ENCODE results near the gene OMG.
A peak's percentile ranks its signal among the peaks of the same experiment; 100 is the strongest.
"Not testable (repeated sequence)": the region's sequence is repeated elsewhere in the genome, so short reads cannot be mapped to it uniquely, and the experiment has no call there.

OMG gene

GRCh38 chr17:31297090-31297489, at the start of gene OMG:
Gene OMG, minus strand, starts transcription at chr17:31297239. Its CDS starts 908 bp downstream, at chr17:31296331.
- peak; percentile 90 for DNase-seq (ENCODE audit: low spot score)

DNA sequence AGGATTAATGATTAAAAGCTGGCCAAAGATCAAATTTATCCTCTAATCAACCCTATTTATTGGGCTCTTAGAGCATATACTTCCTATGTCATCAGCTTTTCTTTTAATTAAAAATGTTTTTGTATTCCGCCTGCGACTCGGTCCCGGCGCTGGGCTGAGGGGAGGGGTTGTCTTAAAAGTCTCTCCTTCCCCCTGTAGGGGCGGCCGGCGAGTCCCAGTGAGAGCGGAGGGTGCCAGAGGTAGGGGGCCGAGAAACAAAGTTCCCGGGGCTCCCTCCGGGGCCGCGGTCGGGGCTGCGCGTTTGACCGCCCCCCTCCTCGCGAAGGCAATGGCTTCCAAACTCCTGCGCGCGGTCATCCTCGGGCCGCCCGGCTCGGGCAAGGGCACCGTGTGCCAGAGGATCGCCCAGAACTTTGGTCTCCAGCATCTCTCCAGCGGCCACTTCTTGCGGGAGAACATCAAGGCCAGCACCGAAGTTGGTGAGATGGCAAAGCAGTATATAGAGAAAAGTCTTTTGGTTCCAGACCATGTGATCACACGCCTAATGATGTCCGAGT, 48.2 kb upstream of the OMG start:
- not testable (repeated sequence) for DNase-seq (ENCODE audit: low spot score)

GRCh38 chr17:31339906-31340661, 43.0 kb upstream of the OMG start:
- no peak for DNase-seq (ENCODE audit: low spot score)

- no peak for DNase-seq (ENCODE audit: low spot score)
Measured at GRCh38 chr17:31329221-31329620, 32.2 kb upstream of the OMG start.

- no peak for DNase-seq (ENCODE audit: low spot score)
Measured at GRCh38 chr17:31328160-31328535, 31.1 kb upstream of the OMG start.

DNA sequence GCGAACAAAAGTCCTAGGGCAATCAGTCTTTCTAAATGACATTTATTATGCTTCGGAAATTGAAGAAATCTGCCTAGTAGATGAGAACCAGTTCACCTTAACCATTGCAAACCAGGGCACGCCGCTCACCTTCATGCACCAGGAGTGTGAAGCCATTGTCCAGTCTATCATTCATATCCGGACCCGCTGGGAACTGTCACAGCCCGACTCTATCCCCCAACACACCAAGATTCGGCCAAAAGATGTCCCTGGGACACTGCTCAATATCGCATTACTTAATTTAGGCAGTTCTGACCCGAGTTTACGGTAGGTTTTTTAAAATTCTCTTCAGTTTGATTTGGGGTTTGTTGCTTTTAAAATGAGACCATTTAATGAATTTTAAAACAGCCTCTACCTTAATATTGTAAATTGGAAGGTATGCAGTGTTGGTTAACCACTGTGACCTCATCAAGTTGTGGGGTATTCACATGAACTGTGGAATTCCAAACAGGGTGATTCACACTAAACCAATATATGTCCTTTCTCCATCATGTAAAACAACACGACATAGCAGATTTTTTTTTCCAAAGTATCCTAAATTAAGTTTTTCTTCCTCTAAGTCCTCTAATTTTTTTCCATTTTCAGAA, 30.6 kb upstream of the OMG start:
- DNase-seq (ENCODE audit: low spot score): no peak

GRCh38 chr17:31323551-31323950, 26.5 kb upstream of the OMG start:
- DNase-seq (ENCODE audit: low spot score): no peak

- DNase-seq (ENCODE audit: low spot score): no peak
Measured at GRCh38 chr17:31321966-31322365, 24.9 kb upstream of the OMG start.

GRCh38 chr17:31321481-31321880, 24.4 kb upstream of the OMG start, which contains the start of gene EVI2A:
Gene EVI2A, minus strand, starts transcription at chr17:31321622. Its CDS starts 2,609 bp downstream, at chr17:31319013.
- DNase-seq (ENCODE audit: low spot score): peak; percentile 85

- DNase-seq (ENCODE audit: low spot score): peak; percentile 71
Measured at GRCh38 chr17:31320791-31321190, 23.8 kb upstream of the OMG start.

- no peak for DNase-seq (ENCODE audit: low spot score)
Measured at GRCh38 chr17:31320241-31320640, 23.2 kb upstream of the OMG start.

DNA sequence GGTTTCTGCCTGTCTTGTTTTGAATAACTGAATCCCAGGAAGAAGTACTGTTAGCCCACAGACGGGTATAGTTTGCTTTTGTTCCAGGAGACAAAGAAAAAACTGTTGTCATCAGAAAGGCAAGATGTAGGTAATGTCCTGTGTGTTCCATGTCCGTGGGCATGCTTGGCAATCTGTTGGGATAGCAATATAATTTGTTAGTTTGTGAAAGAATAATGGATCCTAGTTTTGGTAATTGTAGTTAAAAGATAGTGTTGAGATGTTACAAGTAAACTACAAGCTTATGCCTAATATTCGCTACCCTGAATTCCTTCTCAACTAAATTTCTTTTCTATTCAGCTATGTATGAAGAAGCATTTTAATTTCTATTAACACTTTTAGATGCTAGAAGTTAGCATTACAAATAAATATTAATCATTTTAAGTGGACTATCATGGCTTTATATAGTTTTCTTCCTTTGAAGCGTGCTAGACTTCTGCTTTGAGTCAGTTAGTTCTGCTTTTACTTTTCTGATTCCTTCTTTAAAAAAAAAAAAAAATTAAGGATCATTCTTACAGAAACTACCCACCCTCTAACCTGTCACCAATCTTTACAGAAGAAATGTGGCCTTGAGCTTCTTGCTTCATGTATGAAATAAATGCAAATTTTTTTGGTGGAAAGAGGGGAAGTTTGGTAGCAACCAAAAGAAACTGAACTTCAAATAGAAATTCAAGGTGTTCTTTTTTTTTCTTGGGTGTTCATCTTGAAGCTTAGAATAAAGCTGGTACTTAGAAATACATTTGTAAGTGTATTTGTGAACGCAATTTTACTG, 22.0 kb upstream of the OMG start:
- DNase-seq (ENCODE audit: low spot score): no peak

DNA sequence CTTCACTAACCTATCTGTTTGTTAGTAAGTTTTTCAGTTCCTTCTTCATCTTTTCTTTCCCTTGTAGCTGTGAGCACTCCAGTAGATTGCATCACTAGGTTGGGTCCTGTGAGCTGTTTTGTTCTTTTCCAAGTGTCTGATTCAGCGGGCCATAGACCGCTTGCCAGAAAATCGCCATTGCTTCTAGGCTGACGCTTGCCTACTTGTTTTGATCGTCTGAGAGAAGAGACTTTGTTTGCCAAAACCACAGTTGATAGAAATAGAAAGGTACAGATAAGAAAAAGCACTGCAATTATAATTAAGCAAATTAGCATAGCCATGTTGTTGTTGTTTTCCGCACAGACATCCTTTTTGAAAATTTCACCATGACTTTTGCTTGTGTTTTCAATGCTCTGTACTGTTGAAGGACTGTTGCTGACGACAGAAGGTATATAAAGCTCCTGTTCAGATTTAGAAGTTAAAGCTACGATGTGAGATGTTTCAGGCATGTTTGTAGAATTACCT, 21.3 kb upstream of the OMG start:
- peak; percentile 90 for DNase-seq (ENCODE audit: low spot score)

- no peak for DNase-seq (ENCODE audit: low spot score)
Measured at GRCh38 chr17:31314782-31315100, 17.7 kb upstream of the OMG start.

DNA sequence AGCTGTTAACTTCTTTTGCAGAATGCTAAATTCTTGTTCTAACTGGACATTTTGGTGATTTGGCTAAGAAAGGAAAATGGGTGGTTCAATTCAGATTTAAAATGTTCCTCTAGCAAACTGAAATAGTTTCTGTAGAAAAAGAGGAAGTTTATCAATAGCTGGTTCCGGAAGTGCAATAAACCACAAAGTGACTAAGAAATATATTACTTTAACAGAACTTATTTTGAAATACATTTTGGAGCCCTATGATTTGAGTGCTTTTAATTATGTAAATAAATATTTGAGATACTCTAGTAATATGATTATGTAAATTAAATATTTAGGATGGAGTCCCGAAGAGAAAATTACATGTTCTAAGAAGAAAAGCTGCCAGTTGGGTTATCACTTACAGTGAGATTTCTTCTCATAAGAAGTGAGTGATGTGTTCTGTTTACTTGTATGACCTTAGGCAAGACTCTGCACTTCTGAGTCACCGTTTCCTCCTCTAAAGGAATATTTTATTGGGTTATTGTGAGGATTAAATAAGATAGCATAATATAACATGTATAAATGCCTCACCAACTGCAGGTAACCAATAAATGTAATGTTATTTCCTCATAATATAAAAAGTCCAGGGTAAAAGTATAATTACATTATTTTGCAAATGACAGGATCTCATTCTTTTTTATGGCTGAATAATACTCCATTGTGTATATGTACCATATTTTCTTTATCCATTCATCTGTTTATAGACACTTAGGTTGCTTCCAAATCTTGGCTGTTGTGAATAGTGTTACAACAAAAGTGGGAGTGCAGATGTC, 17.1 kb upstream of the OMG start, which contains the start of gene EVI2B:
Gene EVI2B, minus strand, starts transcription at position 73 of the 800 bp plus-strand sequence. CDS start 8,445 bp downstream, outside the sequence.
- no peak for DNase-seq (ENCODE audit: low spot score)

DNA sequence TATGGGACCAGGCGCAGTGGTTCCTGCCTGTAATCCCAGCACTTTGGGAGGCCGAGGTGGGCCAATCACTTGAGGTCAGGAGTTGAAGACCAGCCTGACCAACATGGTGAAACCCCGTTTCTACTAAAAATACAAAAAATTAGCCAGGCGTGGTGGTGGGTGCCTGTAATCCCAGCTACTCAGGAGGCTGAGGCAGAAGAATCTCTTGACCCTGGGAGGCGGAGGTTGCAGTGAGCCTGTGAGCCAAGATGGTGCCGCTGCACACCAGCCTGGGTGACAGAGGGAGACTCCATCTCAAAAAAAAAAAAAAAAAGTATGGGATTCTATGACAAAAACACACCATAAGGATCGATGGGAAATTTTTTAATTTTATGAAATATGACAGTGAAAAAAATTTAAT, 15.2 kb upstream of the OMG start:
- not testable (repeated sequence) for DNase-seq (ENCODE audit: low spot score)

GRCh38 chr17:31311526-31311925, 14.5 kb upstream of the OMG start:
- no peak for DNase-seq (ENCODE audit: low spot score)

GRCh38 chr17:31310886-31311285, 13.8 kb upstream of the OMG start:
- no peak for DNase-seq (ENCODE audit: low spot score)

- DNase-seq (ENCODE audit: low spot score): no peak
Measured at GRCh38 chr17:31310260-31310659, 13.2 kb upstream of the OMG start.

DNA sequence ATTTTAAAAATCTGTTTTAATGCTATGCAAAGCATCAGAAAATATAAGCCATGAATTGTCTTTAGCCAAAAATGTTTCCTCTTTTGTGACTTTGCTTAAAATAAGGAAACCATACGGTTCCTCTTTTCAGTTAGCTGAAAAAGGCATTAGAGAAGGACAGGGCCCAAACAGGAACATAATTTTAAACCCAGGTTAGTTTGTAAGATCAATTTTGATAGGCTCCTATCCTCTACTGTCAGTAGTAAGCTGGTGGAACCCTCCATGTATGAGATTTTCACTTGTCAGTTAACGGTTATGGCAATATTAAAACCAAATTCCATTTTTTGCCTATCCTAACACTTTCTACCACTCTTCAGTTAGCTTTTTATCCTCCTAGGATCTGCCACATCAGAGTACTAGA, 12.5 kb upstream of the OMG start:
- DNase-seq (ENCODE audit: low spot score): no peak
